ENCODE measurements around the gene CAD. TPM values are rescaled to one million over a fixed set of nuclear protein-coding genes. Genes with fewer than 3 reads are reported as not detected.

CAD gene
- total and polyA plus RNA-seq, 2 donors = 23.4 to 27.3 TPM

DNA sequence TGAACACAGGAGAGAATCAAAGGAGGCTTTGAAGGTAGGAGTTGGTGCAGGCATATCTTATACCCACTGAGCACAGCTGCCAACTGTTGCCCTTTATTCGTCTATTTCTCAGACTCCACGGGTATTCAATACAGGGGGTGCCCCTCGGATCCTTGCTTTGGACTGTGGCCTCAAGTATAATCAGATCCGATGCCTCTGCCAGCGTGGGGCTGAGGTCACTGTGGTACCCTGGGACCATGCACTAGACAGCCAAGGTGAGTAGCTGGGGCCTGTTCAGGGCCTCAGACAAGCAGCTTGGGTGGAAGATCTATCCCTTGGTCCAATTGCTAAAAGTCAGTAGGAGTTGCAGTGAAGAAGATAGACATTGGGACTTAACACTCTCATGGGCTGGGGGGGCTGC, 5.2 kb downstream of the CAD start:
- 98% methylated on average over 5 of the region's 5 CpGs for WGBS
- no peak overlapping the region for H3K27ac ChIP-seq (ENCODE audit: low read depth)
- DNase-seq (ENCODE audit: extremely low spot score) = no peak
- peaks cover 2% of the 10 kb centered on the region for H3K36me3 ChIP-seq (ENCODE audit: insufficient read depth)
- no peaks in the 10 kb centered on the region for H3K4me1 ChIP-seq (ENCODE audit: insufficient read depth)
- H3K4me3 ChIP-seq (ENCODE audit: low read depth, low read length) = no peak overlapping the region

DNA sequence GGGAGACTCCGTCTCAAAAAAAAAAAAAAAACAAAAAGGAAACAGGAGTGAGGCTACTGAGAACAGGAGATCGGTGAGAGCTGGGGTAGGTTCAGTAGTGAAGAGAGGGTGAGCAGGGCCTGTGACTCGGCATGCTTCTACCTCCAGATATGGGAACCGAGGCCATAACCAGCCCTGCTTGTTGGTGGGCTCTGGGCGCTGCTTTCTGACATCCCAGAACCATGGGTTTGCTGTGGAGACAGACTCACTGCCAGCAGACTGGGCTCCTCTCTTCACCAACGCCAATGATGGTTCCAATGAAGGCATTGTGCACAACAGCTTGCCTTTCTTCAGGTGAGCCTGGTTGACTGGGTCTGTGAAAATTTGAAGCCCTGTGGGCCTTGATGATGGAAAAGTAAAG, 6.2 kb downstream of the CAD start:
- H3K36me3 ChIP-seq (ENCODE audit: insufficient read depth) = peaks cover 2% of the 10 kb centered on the region
- no peak overlapping the region for H3K4me3 ChIP-seq (ENCODE audit: low read depth, low read length)
- H3K27ac ChIP-seq (ENCODE audit: low read depth) = no peak overlapping the region
- no peak for DNase-seq (ENCODE audit: extremely low spot score)
- no peaks in the 10 kb centered on the region for H3K4me1 ChIP-seq (ENCODE audit: insufficient read depth)
- 95% methylated on average over 6 of the region's 6 CpGs for WGBS

DNA sequence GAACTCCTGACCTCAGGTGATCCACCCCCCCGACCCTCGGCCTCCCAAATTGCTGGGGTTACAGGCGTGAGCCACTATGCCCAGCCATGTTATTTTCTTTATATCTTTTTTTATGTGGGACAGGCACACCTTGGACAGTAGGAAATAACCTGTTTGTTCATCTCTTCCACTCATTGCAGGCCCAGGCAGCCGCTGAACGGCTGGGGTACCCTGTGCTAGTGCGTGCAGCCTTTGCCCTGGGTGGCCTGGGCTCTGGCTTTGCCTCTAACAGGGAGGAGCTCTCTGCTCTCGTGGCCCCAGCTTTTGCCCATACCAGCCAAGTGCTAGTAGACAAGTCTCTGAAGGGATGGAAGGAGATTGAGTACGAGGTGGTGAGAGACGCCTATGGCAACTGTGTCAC, 8.4 kb downstream of the CAD start:
- Histone ChIP-seq H3K36me3 (ENCODE audit: insufficient read depth) (peaks cover 2% of the 10 kb centered on the region), H3K4me3 (ENCODE audit: low read depth, low read length) (no peak overlapping the region), H3K27ac (ENCODE audit: low read depth) (no peak overlapping the region), H3K4me1 (ENCODE audit: insufficient read depth) (no peaks in the 10 kb centered on the region)
- no peak for DNase-seq (ENCODE audit: extremely low spot score)
- 95% methylated on average over 9 of the region's 9 CpGs for WGBS

DNA sequence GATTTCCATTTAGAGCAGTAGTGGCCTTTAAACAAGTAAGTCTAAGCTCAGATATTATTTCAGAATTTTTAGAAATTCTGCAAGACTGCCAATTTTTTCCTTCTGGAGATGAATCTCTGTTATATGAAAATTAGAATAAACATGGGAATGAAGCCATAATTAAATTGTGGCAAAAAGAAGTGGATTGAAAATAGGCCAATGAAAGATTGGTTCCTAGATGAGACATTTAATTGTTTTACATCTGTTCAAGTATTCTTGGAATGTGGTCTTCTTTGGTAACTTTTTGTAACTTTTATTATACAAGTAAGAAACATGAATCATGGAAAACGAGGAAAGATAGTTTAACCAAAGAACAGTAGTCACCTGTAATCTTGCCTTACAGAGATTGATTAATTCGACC, 10.3 kb downstream of the CAD start:
- Histone ChIP-seq H3K4me1 (ENCODE audit: insufficient read depth) (no peaks in the 10 kb centered on the region), H3K36me3 (ENCODE audit: insufficient read depth) (peaks cover 2% of the 10 kb centered on the region), H3K27ac (ENCODE audit: low read depth) (no peak overlapping the region), H3K4me3 (ENCODE audit: low read depth, low read length) (no peak overlapping the region)
- no peak for DNase-seq (ENCODE audit: extremely low spot score)
- WGBS = 93% methylated on average over 2 of the region's 2 CpGs

DNA sequence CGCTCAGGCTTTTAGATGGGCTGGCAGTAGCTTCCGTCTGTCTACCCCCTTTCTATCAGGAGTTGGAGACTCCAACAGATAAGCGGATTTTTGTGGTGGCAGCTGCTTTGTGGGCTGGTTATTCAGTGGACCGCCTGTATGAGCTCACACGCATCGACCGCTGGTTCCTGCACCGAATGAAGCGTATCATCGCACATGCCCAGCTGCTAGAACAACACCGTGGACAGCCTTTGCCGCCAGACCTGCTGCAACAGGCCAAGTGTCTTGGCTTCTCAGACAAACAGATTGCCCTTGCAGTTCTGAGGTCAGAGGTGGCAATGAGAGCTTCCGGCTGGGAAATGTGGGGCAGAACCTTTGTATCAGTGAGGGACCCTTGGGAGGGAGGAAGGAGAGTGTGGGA, 14.8 kb downstream of the CAD start:
- Histone ChIP-seq H3K4me3 (ENCODE audit: low read depth, low read length) (no peak overlapping the region), H3K27ac (ENCODE audit: low read depth) (no peak overlapping the region), H3K36me3 (ENCODE audit: insufficient read depth) (peaks cover 7% of the 10 kb centered on the region), H3K4me1 (ENCODE audit: insufficient read depth) (no peaks in the 10 kb centered on the region)
- DNase-seq (ENCODE audit: extremely low spot score) = no peak
- WGBS = 95% methylated on average over 13 of the region's 13 CpGs

DNA sequence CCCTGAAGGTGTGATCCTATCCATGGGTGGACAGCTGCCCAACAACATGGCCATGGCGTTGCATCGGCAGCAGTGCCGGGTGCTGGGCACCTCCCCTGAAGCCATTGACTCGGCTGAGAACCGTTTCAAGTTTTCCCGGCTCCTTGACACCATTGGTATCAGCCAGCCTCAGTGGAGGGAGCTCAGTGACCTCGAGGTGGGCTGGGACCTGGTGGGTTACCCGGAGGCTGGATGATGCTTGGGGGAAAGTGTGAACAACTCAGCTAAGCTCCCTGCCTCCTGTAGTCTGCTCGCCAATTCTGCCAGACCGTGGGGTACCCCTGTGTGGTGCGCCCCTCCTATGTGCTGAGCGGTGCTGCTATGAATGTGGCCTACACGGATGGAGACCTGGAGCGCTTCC, 16.2 kb downstream of the CAD start:
- WGBS = 93% methylated on average over 14 of the region's 14 CpGs
- H3K4me3 ChIP-seq (ENCODE audit: low read depth, low read length) = no peak overlapping the region
- no peak overlapping the region for H3K27ac ChIP-seq (ENCODE audit: low read depth)
- no peak for DNase-seq (ENCODE audit: extremely low spot score)
- H3K4me1 ChIP-seq (ENCODE audit: insufficient read depth) = no peaks in the 10 kb centered on the region
- peaks cover 11% of the 10 kb centered on the region for H3K36me3 ChIP-seq (ENCODE audit: insufficient read depth)

DNA sequence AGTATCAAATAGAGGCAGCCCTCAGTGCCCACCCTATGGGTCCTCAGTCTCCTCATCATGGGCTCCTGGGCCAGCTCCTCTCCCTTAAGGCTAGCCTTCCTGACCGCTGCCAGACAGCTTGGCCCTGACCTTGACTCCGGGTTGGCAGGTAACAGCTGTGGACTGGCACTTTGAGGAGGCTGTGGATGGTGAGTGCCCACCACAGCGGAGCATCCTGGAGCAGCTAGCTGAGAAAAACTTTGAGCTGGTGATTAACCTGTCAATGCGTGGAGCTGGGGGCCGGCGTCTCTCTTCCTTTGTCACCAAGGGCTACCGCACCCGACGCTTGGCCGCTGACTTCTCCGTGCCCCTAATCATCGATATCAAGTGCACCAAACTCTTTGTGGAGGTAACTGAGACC, 19.0 kb downstream of the CAD start:
- Histone ChIP-seq H3K27ac (ENCODE audit: low read depth) (no peak overlapping the region), H3K36me3 (ENCODE audit: insufficient read depth) (peaks cover 14% of the 10 kb centered on the region), H3K4me1 (ENCODE audit: insufficient read depth) (no peaks in the 10 kb centered on the region), H3K4me3 (ENCODE audit: low read depth, low read length) (no peak overlapping the region)
- 95% methylated on average over 12 of the region's 12 CpGs for WGBS
- DNase-seq (ENCODE audit: extremely low spot score) = no peak

DNA sequence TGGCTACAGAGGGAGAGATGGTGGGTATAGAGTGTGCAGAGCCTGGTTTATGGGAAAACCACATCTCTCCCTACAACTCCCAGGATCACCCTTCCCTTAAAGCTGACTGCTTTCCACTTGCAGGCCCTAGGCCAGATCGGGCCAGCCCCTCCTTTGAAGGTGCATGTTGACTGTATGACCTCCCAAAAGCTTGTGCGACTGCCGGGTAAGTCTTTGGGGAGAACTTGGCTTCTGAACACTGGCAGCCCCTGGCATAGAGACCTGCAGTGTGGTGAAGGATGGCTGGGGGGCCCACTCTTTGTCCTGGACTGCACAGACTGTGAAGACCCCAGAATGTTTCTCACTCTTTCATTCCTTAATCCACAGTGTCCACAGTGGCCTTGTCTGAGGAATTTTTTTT, 19.5 kb downstream of the CAD start:
- Histone ChIP-seq H3K4me1 (ENCODE audit: insufficient read depth) (no peaks in the 10 kb centered on the region), H3K27ac (ENCODE audit: low read depth) (no peak overlapping the region), H3K36me3 (ENCODE audit: insufficient read depth) (peaks cover 14% of the 10 kb centered on the region), H3K4me3 (ENCODE audit: low read depth, low read length) (no peak overlapping the region)
- 92% methylated on average over 3 of the region's 3 CpGs for WGBS
- no peak for DNase-seq (ENCODE audit: extremely low spot score)

DNA sequence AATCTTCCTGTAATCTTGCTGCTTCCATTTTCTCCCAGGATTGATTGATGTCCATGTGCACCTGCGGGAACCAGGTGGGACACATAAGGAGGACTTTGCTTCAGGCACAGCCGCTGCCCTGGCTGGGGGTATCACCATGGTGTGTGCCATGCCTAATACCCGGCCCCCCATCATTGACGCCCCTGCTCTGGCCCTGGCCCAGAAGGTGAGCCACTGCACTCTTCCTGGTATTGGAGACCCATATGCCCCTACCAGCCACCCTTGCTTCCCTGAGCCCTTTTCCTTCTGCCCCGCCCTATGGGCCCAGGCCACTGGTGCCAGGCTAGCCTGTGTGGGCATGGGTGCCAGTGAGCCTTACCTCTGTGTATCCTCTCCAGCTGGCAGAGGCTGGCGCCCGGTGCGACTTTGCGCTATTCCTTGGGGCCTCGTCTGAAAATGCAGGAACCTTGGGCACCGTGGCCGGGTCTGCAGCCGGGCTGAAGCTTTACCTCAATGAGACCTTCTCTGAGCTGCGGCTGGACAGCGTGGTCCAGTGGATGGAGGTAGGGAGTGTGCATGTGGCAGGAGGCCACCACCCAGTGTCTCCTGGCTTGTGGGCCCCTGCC, 20.3 kb downstream of the CAD start:
- WGBS = 97% methylated on average over 15 of the region's 15 CpGs
- Histone ChIP-seq H3K4me1 (ENCODE audit: insufficient read depth) (no peaks in the 10 kb centered on the region), H3K27ac (ENCODE audit: low read depth) (no peak overlapping the region), H3K4me3 (ENCODE audit: low read depth, low read length) (no peak overlapping the region), H3K36me3 (ENCODE audit: insufficient read depth) (peaks cover 12% of the 10 kb centered on the region)
- no peak for DNase-seq (ENCODE audit: extremely low spot score)

DNA sequence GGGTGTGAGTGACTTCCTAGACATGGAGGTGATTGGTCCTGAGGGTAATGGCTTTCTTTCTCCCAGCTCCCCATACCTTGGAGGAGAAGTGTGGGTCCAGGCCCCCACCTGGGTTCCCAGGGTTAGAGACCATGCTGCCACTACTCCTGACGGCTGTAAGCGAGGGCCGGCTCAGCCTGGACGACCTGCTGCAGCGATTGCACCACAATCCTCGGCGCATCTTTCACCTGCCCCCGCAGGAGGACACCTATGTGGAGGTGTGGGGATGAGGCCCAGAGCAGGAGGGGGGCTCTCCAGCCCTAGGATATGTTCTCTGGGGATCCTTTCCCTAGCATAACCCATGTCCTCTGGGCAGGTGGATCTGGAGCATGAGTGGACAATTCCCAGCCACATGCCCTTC, 21.8 kb downstream of the CAD start:
- 97% methylated on average over 8 of the region's 8 CpGs for WGBS
- DNase-seq (ENCODE audit: extremely low spot score) = no peak
- H3K4me1 ChIP-seq (ENCODE audit: insufficient read depth) = no peaks in the 10 kb centered on the region
- peaks cover 12% of the 10 kb centered on the region for H3K36me3 ChIP-seq (ENCODE audit: insufficient read depth)
- no peak overlapping the region for H3K4me3 ChIP-seq (ENCODE audit: low read depth, low read length)
- no peak overlapping the region for H3K27ac ChIP-seq (ENCODE audit: low read depth)

DNA sequence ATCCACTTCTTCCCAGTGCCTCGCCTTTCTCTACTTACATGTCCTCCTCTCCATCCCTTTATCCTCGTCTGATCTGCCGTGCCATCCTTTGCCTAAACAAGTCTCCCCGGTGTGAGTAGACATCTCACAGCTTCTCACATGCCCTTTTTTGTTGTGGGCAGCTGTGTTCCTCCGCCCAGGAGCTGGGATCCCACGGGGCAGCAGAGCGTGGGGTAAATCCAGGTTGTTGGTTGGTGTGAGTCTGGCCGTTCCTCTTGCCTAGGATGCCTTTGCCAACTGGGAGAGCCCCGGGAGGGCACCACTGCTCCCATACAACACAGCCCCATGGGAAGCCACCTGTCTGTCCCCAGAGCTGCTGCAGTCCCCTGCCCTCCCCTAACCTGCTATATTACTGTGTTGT, 23.2 kb downstream of the CAD start:
- H3K4me3 ChIP-seq (ENCODE audit: low read depth, low read length) = no peak overlapping the region
- H3K4me1 ChIP-seq (ENCODE audit: insufficient read depth) = no peaks in the 10 kb centered on the region
- peaks cover 11% of the 10 kb centered on the region for H3K36me3 ChIP-seq (ENCODE audit: insufficient read depth)
- 86% methylated on average over 9 of the region's 9 CpGs for WGBS
- no peak for DNase-seq (ENCODE audit: extremely low spot score)
- no peak overlapping the region for H3K27ac ChIP-seq (ENCODE audit: low read depth)

DNA sequence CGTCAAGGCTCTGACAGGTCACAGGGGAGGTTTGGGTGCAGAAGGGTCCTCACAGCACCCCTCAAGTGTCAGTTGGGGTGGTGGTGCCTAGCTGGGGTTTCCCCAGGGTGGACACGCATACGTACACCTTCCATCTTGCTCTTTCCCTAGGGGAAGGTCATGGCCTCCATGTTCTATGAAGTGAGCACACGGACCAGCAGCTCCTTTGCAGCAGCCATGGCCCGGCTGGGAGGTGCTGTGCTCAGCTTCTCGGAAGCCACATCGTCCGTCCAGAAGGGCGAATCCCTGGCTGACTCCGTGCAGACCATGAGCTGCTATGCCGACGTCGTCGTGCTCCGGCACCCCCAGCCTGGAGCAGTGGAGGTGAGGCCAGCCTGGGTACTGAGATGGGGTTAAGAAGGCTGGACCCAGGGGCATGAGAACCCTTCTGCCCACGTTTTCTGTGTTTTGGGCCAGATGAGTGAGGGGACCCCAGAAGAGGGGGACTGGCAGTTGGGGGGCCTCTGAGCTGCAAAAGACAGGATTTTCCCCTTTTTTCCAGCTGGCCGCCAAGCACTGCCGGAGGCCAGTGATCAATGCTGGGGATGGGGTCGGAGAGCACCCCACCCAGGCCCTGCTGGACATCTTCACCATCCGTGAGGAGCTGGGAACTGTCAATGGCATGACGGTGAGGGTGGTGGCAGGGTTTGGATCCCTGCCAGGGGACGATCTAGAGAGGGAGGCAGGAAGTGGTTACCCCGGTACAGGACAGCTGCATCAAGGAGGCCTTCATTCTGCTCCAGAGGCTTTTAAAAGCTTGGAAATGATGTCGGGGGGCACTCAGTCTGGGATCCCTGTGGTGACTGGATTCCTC, 24.8 kb downstream of the CAD start:
- Histone ChIP-seq H3K36me3 (ENCODE audit: insufficient read depth) (peaks cover 11% of the 10 kb centered on the region), H3K4me3 (ENCODE audit: low read depth, low read length) (no peak overlapping the region), H3K4me1 (ENCODE audit: insufficient read depth) (no peaks in the 10 kb centered on the region), H3K27ac (ENCODE audit: low read depth) (no peak overlapping the region)
- DNase-seq (ENCODE audit: extremely low spot score) = no peak
- 82% methylated on average over 24 of the region's 24 CpGs for WGBS

DNA sequence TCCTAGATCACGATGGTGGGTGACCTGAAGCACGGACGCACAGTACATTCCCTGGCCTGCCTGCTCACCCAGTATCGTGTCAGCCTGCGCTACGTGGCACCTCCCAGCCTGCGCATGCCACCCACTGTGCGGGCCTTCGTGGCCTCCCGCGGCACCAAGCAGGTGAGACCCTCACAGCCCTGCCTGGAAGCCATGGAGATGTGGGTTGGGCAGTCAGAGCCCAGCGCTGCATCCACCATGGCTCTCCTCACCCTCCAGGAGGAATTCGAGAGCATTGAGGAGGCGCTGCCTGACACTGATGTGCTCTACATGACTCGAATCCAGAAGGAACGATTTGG, 25.4 kb downstream of the CAD start:
- WGBS = 95% methylated on average over 16 of the region's 16 CpGs
- Histone ChIP-seq H3K27ac (ENCODE audit: low read depth) (no peak overlapping the region), H3K4me1 (ENCODE audit: insufficient read depth) (no peaks in the 10 kb centered on the region), H3K4me3 (ENCODE audit: low read depth, low read length) (no peak overlapping the region), H3K36me3 (ENCODE audit: insufficient read depth) (peaks cover 11% of the 10 kb centered on the region)
- no peak for DNase-seq (ENCODE audit: extremely low spot score)

DNA sequence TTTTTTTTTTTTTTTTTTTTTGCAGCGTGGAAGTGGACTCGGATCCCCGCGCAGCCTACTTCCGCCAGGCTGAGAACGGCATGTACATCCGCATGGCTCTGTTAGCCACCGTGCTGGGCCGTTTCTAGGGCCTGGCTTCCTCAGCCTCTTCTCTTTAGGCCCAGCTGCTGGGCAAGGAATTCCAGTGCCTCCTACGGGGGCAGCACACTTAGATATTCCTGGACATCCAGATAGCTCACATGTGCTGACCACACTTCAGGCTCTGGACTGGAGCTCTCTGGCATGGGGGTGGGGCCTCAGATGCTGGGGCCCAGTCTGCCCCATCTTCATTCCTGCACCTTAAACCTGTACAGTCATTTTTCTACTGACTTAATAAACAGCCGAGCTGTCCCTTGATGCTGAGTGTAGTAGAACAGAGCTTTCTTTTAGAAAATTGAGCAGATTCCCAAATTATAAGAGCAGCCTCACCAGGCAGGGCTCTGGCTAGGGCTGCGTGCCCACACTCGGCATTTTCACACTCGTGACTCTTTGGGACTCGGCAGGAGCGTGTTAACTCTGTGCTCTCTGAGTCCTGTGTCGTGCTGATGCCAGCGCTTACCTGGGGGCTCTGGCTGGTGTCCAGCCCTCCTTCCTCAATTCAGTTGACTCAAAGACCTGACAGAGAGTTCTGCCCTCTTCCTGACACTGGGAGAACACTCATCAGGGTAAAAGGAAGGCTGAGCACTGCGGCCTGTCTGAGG, 26.4 kb downstream of the CAD start:
- DNase-seq (ENCODE audit: extremely low spot score) = no peak
- 87% methylated on average over 19 of the region's 19 CpGs for WGBS
- H3K27ac ChIP-seq (ENCODE audit: low read depth) = no peak overlapping the region
- H3K36me3 ChIP-seq (ENCODE audit: insufficient read depth) = peaks cover 5% of the 10 kb centered on the region
- H3K4me1 ChIP-seq (ENCODE audit: insufficient read depth) = no peaks in the 10 kb centered on the region
- no peak overlapping the region for H3K4me3 ChIP-seq (ENCODE audit: low read depth, low read length)
